T1000 (cell line): Measurements from ENCODE around the gene LSS.

Source experiments
- DNase-seq: peaks from one replicate; lab custom pipeline; 2025; ENCODE audit warnings: mixed read lengths; lab: John Stamatoyannopoulos, UW

The LSS gene

GRCh38 chr21:46218906-46219590 lies 9.5 kb downstream of the LSS start:
- no peak for DNase-seq

- DNase-seq = no peak
Observed at GRCh38 chr21:46217511-46218196, 10.9 kb downstream of the LSS start.

- DNase-seq = no peak
Observed at GRCh38 chr21:46216132-46216747, 12.3 kb downstream of the LSS start.

DNA sequence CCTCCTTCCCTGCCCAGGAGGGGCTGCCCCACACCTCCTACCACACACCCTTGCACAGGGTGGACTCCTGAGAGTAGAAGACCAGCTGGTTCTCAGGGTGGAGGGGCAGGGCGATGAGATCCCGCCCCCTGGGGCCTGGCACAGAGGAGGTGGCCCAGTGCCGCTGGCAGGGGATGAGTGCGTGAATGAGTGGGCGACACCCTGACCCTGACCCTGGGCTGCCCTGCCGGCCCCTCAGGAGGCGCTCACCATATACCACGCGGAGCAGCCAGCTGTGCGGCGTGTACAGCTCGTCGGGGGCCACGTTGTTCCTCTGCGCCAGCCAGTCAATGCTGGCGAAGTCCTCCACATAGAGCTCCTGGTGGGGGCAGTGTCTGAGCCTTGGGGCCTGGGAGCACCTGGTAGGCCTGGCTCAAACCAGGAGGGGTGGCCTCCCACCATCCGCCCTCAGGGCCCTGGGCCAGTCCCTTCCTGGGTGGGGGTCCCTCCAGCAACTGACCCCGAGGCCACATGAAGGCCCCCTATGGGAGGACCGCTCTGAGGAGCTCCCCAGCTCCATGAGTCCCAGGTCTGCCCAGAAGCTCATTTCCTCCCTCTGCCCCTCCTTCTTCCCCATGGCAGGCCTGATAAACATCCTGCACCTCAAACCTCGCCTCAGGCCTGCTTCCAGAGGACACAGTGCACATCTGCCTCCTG lies 13.0 kb downstream of the LSS start:
- DNase-seq = no peak

DNA sequence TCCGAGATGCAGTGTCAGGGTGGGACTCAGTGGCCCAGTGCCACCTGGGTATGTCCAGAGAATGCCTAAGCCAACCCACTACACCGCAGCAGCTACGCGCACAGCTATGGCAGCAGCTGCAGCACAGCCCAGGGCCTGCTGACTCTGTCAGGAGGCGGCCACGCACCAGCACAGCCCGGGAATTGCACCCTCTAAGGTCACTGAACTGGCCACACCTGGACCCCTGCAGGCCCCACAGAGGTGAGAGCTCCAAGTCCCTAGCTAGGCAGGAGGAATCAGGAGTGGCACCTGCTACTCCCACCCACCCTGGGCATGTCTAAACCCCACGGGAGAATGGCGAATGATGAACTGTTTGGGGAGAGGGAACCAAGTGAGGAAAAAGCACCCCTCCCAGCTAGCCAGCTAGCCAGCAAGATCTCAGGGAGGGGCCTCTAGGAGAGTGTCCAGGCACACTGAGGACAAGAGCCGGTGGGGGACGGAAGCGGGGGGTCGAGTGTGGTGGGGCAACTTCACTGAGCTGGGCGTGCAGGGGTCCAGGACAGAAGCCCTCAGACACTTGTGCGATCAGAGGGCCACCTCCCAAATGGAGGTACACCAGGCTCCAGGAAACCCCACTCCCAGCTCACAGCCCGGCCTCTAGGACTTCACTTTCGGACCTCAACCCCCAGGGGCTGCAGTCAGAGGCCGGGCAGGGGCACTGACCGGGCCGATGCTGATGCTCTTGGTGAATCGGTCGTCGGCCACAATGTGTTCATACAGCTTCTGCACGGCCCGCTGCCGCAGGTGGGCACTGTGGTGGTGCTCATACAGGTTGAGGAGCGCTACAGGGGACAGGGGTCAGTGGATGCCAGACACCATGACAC lies 13.9 kb downstream of the LSS start:
- DNase-seq = no peak

GRCh38 chr21:46213620-46214286 lies 14.8 kb downstream of the LSS start:
- no peak for DNase-seq

DNA sequence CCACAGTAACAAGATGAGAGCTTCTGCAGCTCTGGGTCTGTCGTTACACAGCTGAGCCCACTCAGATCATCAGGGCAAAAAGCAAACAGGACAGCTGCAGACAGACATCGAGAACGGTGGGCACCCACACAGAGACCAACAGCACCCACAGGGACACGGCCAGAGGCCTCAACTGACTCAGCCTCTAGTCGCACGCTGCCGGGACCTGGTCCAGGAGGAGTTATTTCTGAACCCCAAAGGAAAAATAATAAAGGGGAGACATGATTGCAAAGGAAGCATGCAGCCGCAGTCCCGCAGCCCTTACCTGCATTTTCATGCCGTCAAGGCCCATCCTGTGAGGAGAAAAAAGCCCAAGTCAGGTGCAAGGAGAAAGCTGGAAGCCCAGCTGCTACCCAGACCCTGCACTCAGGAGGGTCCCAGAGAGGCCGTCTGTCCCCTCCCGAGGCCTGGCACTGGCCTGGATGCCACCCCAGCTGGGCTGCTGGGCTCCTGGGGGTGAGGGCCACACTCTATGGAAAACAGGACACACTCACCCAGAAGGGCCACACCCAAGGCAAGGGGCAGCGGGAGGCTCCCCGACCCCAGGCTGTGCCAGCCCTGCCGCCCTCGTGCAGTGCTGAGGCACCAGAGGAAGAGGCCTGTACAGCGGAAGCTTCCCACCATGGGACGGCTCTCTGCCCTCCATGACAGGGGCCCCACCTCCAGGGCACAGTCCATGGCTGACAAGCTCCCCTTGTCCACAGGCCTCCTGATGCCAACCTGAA lies 15.7 kb downstream of the LSS start:
- no peak for DNase-seq

DNA sequence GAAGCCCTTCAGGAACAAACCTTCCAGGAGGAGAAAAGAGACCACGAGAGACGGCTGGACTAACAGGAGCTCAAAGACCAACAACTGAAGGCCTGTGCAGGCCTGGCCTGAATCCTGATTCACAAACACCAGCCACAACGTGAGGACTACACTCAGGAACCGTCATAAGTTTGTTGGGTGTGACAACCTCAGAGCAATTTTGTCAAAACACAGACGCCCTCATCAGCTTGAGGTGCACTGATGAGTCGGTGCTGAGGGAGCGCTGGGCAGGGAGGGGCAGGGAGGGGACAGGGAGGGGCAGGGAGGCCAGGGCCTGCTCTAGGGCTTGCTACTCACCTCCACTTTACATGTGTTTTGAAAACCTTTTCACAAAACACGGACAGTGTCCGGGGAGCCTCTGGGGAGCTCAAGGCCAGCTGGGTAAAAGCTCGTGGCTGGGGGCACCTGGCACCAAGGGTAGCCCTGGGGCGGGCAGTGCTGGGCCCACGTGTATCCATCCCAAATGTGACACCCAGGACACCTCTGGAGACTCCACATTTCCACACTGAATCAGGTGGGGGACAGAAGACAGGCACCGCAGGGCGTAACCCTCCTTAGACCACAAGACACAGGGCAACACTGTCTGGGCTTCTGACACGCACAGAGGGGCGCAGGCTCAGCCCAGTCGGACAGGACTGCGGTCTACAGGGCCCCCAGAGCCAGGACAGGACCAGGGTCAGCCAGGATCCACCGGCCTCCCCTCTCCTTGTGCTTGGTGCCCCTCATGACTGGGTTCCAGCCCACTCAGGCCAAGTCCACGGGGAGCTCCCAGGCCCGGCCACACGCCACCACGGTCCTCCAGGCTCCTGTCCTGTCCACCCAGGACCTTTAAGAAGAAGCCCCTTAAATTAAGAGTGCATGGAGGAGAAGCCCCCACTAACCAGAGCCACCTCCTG lies 16.5 kb downstream of the LSS start:
- no peak for DNase-seq

- no peak for DNase-seq
Observed at GRCh38 chr21:46211376-46211775, 17.2 kb downstream of the LSS start.

DNA sequence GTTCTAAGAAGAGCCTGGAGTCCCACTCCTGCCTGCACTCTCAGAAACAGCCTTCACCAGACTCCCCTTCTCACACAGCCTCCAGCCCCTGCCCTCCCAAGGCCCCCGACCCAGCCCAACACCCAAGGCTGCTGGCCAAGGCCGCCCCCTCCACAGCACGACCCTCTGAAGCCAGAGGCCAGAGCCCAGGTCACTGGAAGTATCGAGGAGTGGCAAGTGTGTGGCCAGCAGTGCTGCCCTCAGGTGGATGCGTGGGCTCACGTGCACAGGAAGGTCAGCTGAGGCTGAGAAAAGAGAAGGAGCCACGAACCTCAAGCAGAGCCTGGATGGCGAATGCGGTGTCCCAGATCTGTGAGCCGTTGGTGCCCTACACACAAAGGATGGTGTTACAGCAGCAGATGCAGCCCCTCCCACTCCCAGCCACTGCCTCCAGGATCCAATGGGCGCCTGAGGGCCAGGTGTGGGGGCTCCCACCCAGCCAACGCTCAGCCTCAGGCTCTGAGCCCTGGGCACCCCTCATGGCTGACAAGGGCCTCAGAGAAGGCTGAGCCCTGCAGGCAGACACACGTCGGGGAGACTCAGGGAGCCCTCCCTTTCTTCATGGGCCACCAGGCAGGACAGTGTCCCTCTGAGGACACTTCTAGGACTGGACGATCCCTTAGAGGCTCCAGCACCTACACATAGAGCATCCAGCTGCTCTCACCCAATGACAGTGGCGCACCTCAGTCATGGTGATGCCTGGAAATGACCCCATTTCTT lies 18.0 kb downstream of the LSS start:
- no peak for DNase-seq

DNA sequence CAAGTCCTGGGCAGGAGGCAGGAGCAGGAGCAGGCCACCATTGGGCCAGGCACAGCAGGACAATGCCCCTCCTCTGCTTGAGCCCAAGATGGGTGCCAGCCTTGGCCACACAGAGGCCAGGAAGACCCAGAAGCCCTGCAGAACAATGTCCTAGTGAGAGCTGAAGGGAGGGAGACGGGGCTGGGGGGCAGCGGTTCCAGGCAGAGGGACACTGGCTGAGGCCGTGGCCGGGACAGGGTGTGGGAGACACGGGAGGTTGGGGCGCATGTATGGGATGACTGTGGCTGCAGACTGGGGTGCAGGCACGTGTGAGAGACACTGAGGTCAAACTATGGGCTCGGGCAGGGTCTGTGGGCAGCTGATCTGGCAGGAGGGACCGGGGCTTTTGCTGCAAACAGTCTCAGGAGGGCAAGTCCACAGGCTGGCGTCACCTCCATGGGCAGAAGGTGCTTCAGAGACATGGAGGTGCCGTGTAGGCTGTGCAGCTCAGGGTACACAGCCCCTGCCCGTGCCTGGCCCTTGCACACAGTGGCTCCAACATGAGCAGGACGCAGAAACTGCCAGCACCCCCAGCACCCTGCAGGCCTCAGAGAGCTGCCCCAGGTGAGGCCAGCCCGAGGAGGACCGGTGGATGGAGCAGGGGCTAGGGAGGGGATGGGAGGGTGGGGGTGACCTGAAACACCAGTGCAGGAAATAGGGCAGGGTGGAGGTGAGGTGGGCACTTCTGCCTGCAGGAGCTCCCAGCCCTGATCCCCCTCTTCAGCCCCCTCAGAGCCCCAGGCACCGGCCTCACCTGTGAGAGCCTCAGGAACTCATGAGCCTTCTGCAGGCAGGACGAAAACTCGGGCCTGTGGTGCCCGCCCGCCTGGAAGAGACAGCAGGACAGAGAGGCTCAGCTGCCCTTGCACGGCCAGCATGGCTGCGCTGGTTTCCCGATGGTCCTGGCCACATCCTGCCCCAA lies 19.5 kb downstream of the LSS start:
- no peak for DNase-seq

DNA sequence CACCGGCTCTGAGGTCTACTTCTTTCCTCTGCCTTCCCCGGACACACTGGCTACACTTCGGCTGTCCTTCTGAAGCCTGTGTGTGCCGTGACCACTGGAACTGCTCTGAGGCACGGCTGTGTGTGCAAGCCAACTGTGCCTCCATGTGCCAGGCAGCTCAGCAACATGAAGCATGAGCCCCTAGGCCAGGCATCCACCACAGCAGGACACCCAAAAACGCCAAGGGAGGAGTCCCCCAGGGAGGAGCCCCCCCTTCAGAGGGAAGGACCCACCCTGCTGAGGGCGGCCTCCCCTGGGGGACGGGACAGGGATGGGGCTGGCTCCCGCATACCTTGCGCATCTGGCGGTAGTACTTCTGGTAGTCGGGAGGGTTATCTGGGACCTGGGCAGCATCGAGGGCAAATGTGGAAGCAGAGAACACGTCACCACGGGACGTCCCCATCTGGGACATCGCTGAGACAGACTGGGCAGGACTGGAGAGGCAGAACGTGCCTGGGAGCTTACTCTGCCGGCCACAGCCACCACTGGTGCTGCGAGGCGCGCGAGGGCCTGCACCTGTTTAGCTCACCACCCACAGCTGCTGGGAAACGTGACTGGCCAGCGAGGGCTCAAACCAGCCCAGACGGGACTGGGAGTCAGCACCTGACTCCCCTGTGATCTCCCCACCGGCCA lies 20.5 kb downstream of the LSS start:
- DNase-seq = no peak

- DNase-seq = no peak
Observed at GRCh38 chr21:46207006-46207919, 21.3 kb downstream of the LSS start.

DNA sequence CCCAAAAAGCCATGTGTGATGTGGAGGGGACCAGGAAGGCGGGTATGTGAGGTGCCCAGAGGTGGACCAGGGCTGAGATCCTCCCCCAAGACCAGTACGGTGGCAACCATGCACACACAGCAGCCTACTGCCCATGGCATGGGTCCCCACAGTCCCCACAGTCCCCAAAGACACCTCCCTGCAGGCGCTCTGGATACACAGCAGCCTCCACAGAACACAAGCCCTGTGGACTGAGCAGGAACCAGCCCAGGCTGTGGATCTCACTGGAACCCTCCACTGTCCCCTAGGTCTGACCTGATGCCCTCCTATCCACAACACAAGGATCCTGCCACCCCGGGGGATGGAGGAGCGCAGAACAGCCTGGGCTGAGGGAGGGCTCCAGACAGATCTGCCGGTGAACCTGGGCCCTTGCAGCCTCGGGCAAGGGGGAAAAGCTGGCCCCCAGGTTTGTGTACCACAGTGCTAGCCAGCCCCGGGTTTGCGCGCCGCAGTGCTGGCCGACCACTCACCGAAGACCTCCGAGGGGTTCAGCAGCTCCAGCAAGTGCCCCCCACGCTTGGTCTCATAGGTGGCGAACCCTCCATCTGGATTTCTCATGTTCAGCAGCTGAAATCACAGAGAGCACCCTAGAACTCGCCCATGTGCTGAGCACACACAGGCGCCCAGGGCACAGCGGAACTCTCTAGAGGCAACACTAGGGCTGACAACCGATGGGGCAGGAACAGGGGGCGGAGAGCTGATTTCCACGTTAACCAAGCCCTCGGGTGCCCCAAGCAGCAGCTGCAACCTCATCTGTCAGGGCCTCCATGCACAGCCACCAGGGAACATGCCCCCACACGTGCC lies 22.2 kb downstream of the LSS start:
- no peak for DNase-seq

DNA sequence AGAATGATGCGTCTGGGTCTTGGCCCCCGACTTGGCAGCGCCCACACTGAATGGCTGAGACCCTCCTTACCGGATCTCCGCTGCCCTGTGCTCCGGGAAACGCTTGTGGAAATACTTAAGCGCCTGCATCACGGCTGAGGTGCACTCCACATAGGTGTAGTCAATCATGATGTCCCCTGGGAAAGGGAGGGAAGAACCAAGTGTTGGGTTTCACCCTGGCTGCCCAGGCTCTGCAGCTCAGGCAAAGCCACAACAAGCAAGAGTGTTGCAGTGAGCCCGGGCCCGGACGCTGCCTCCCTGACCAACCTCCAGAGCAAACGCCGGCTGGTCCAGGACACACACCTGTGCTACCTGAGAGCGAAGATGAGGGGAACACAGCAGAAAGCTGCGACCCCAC lies 22.8 kb downstream of the LSS start:
- DNase-seq = no peak
